Cardiac ventricle fibroblast (primary cell): Measurements from ENCODE around the gene TLCD3A. TPM values are rescaled to one million over a fixed set of nuclear protein-coding genes. Genes with fewer than 3 reads are reported as not detected.

Experiments
- total RNA-seq: library from RNA; depleted of rRNA; stranded (reverse); fragments of >200 nt; gene quantifications from 2 replicates; pipeline ENCODE4 v1.2.3, GENCODE V29; 2015

The TLCD3A gene
- total RNA-seq: 12.9 and 15.8 TPM in 2 replicates

DNA sequence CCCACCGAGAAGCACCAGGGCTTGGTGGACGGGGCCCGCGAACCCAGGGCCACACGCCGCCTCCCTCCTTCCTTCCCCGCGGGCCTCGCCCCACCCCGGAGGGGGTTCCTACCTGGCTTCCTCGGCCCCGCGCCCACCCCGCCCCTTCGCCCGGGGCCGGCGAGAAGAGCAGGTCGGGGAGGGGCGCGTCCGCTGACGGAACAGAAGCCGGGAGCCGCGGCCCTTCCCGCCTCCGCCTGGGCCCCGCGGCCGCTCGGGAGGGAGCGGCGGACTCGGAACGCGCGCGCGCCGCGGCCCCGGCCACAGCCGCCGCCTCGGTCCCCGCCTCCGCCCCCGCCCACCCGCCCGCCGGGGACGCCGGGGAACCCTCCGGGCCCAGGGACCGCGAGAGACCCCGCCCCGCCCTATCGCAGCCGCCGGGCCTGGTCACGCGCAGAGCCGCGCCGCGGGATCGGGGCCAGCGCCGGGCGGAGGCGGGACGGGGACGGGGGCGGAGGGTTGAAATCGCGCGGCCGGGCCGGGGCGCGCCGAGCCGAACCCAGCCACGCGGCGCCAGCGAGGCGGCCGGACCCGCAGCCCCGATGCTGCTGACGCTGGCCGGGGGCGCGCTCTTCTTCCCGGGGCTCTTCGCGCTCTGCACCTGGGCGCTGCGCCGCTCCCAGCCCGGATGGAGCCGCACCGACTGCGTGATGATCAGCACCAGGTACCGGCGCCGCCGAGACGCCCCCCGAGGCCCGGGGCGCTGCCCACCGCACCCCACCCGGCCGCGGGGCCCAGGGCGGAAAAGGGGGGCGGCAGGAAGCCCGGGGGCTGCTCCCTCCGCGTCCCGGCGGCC lies at the start of gene TLCD3A:
Gene TLCD3A (plus strand): TSS at position 530 of the 835 bp plus-strand sequence. CDS start 52 bp downstream, at position 582.

GRCh38 chr17:752002-752619 lies 19.7 kb downstream of the TLCD3A start, which contains the start of gene GEMIN4:
TSS of gene GEMIN4 (minus strand) at chr17:752264. CDS start at chr17:752142, 122 bp downstream.

GRCh38 chr17:781805-782731 lies 49.7 kb downstream of the TLCD3A start, which contains the start of the genes GLOD4 and MRM3:
TSS of gene GLOD4 (minus strand) at chr17:782280. CDS start at chr17:782255, 25 bp downstream.
TSS of gene MRM3 (plus strand) at chr17:782353. CDS start at chr17:782379, 26 bp downstream.

Other genes with a start within 250 kb of the TLCD3A start
- 15.7 and 20.3 TPM in 2 replicates for gene VPS53, start 17.8 kb upstream of the TLCD3A start, total RNA-seq
- 14.8 and 21.1 TPM in 2 replicates for gene GEMIN4, start 19.7 kb downstream of the TLCD3A start, total RNA-seq
- gene GLOD4, start 49.7 kb downstream of the TLCD3A start, total RNA-seq: 40.3 and 78.4 TPM in 2 replicates
- 15.7 and 16.8 TPM in 2 replicates for gene MRM3, start 49.8 kb downstream of the TLCD3A start, total RNA-seq
- gene NXN, start 247.2 kb downstream of the TLCD3A start, total RNA-seq: 8.7 and 10.3 TPM in 2 replicates